Stomach smooth muscle (tissue), 2 donors: Measurements from ENCODE around the gene SARDH.

Source experiments
- H3K27ac ChIP-seq: one replicate; pipeline ENCODE4 v1.7.0; 2013; ENCODE audit warnings: mild to moderate bottlenecking, low read length, inconsistent platforms
- H3K27me3 ChIP-seq, 2 donors: one replicate each; pipeline ENCODE4 v1.7.0; 2013; ENCODE audit warnings: low read length in 2 of 2; ENCODE audit not compliant: insufficient read depth in 2 of 2, control insufficient read depth in 1 of 2
- H3K36me3 ChIP-seq, 2 donors: one replicate each; pipeline ENCODE4 v1.7.0; 2013; ENCODE audit warnings: low read length in 2 of 2; ENCODE audit not compliant: control insufficient read depth in 2 of 2, insufficient read depth in 2 of 2
- H3K4me1 ChIP-seq: one replicate; pipeline ENCODE4 v1.7.0; 2013; ENCODE audit warnings: low read length; ENCODE audit not compliant: control insufficient read depth, insufficient read depth
- H3K4me3 ChIP-seq, 2 donors: one replicate each; pipeline ENCODE4 v1.7.0; 2013; ENCODE audit warnings: low read length in 2 of 2
- H3K9ac ChIP-seq, 2 donors: one replicate each; pipeline ENCODE4 v1.7.0; 2013; ENCODE audit warnings: low read length in 2 of 2, mild to moderate bottlenecking in 1 of 2
- H3K9me3 ChIP-seq, 2 donors: one replicate each; pipeline ENCODE4 v1.7.0; 2013; ENCODE audit warnings: low read length in 2 of 2; ENCODE audit not compliant: control insufficient read depth in 2 of 2
- donor health status: healthy.
- donor health status: Pancreatic carcinoma.

The SARDH gene

DNA sequence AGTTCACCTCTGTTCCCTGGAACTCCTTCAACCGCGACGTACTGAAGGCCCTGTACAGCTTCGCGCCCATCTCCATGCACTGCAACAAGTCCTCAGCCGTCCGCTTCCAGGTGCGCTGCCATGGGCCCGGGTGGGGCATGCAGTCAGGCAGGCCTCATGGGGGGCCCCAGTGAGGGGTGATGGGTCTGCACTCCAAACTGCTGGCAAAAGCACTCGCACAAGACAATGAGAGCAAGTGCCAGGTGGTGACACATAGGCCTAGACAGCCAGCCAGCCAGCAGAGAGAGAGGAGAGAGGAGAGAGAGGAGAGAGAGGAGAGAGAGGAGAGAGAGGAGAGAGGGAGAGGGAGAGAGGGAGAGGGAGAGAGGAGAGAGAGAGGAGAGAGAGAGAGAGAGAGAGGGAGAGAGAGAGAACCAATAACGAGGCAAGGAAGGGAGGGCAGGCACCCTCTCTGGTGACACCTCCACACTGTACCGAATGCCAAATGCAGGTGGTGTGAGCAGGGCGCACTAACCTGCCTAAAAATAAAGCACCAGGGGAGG lies 81.0 kb downstream of the SARDH start:
- Histone ChIP-seq H3K9ac (no peak overlapping the region), H3K27ac (no peak overlapping the region), H3K36me3 (no peaks in the 10 kb centered on the region), H3K4me1 (peaks cover 16% of the 10 kb centered on the region), H3K27me3 (peaks cover 38 to 54% of the 10 kb centered on the region in 2 donors), H3K4me3 (no peak overlapping the region), H3K9me3 (no peaks in the 10 kb centered on the region)

DNA sequence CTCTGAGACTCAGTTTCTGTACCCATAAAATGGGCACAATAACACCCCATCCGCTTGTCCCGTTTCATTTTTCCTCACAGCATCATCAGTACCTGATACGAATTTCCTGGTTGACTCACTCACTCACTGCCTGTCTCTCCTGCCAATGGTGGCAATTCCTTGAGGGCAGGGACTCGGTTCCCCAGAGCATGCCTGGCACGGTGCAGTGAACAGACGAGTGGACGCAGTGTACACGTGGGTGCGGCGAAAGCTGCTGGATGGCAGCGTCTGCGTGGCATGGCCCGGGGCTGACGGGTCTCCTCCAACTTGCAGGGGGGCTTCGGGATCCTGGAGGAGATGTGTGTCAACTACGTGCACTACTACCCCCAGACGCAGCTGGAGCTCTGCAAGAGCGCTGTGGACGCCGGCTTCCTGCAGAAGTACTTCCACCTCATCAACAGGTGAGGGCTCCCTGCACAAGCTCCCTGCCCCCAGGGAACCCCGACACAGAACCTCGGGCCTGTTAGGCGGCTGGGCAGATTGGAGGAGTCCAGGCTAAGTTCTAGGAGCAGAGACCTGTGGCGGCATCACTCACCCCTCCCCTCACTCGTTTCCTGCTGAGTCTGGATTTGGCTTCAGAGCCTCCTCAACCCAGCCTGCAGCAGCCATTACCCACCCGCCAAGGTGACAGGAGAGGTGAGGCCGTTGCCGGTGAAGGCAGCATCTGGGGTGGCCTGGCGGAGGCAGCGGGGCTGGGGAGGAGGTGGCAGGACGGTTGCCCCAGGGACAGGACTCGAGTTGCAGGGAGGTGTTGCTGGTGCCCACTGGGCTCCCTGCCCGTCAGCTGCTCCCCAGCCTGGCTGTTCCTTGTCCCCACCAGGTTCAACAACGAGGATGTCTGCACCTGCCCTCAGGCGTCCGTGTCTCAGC lies 81.7 kb downstream of the SARDH start:
- no peak overlapping the region for H3K27ac ChIP-seq
- no peak overlapping the region for H3K4me3 ChIP-seq
- no peaks in the 10 kb centered on the region for H3K36me3 ChIP-seq
- H3K9ac ChIP-seq = no peak overlapping the region
- H3K27me3 ChIP-seq = peaks cover 42 to 50% of the 10 kb centered on the region in 2 donors
- peaks cover 16% of the 10 kb centered on the region for H3K4me1 ChIP-seq
- H3K9me3 ChIP-seq = no peaks in the 10 kb centered on the region

DNA sequence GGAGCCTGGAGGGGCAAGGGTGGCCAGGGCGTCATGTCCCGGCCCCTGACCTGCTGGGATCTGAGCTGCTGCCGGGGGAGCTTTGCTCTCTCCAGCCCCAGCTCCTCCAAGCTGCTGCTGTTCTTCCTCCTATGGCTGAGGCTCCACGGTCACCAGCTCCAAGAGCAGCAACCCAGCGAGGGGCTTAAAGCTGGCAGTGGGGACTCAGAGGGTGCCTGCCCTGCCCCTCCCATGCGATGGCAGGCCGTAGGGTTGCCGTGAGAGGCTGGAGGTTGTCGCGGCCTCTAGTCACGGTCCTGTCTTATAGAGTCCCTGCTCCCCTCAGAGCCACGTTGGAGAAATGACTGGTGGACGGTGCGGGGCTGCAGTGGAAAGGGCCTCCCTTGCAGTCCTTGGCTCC lies 82.5 kb downstream of the SARDH start:
- Histone ChIP-seq H3K9ac (no peak overlapping the region), H3K4me3 (no peak overlapping the region), H3K9me3 (no peaks in the 10 kb centered on the region), H3K27me3 (peaks cover 42 to 54% of the 10 kb centered on the region in 2 donors), H3K36me3 (no peaks in the 10 kb centered on the region), H3K27ac (no peak overlapping the region), H3K4me1 (peaks cover 16% of the 10 kb centered on the region)

DNA sequence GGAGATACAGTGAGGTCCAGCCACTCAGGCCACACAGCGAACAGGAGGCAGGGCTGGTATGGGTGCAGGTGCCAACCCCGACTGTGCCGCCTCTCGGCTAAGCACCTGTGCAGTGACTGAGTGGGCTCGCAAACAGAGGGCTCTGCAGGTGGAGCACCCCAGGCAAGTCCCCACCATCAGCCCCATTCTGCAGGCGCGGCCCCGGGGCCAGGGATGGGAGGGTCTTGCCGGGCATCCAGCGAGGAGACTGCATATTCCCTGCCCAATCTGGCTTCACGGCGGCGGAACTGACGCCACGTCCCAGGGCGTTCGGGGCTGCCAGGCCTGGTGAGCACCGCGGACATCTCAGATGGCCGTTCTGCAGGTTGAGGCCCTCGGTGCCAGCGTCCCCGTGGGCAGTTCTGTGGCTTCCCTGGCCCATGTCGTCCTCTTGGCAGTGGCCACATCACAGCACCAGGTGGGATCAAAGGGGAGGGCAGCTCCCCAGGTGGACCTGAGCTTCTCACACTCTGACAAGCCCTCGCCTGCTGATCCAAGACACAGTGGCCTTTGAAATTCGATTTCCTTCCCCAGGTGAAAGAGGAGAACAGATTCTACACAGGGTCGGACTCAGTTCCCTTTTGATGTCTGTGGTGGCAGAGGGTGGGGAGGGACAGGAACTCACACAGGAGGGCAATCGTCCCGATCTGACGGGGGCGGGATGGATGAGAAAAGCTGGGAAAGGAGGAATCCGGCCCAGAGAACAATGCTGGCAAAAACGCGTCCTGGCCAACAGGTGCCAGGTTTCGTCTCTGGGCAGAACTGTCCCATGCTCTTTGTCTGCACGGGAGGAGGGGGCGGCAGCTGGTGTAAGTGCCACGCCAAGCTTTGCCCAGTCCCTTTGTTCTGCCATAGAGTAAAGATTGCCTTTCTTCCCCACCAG lies 83.2 kb downstream of the SARDH start:
- Histone ChIP-seq H3K36me3 (no peaks in the 10 kb centered on the region), H3K27me3 (peaks cover 42 to 48% of the 10 kb centered on the region in 2 donors), H3K4me3 (no peak overlapping the region), H3K9ac (no peak overlapping the region), H3K4me1 (peaks cover 16% of the 10 kb centered on the region), H3K27ac (no peak overlapping the region), H3K9me3 (no peaks in the 10 kb centered on the region)

DNA sequence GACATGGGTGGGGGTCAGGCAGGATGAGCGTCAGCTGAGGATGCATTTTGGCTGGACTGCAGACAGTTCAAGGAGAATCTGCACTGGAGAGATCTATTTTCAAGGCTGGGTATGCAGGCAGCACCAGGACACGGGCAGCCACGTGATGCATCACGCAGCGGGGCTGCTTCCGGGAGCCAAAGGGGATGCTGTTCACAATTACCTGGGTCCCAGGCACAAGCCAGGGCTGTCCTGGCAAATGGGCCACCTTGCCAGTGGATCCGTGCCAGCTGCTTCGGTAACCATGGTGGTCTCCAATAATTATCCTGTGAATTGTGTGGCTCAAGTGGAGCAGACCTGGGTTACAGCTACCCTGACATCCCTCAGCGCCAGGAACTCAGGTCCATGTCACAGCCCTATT lies 84.5 kb downstream of the SARDH start:
- H3K4me3 ChIP-seq = no peak overlapping the region
- no peak overlapping the region for H3K9ac ChIP-seq
- peaks cover 7% of the 10 kb centered on the region for H3K4me1 ChIP-seq
- no peak overlapping the region for H3K27ac ChIP-seq
- H3K9me3 ChIP-seq = no peaks in the 10 kb centered on the region
- H3K27me3 ChIP-seq = peaks cover 44 to 46% of the 10 kb centered on the region in 2 donors
- H3K36me3 ChIP-seq = no peaks in the 10 kb centered on the region

DNA sequence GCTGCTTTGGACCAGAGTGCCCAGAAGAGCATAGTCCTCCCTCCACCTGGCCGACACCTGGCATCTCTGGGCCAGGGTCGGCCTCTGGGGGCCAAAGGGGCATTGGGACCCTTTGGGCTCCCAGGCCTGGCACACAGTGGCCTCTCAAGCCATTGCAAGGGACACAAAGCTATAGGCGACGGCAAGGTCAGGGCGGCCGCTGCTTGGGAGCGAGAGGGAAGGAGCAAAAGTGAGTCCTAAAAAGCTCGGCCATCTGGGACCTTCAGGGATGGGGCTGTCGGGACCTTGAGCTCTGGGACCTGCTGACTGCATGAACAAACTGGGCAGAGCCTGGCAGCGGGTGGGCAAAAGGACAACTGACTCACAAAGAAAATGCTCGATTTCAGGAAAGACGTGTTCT lies 88.1 kb downstream of the SARDH start:
- H3K4me1 ChIP-seq = no peaks in the 10 kb centered on the region
- no peak overlapping the region for H3K9ac ChIP-seq
- H3K4me3 ChIP-seq = no peak overlapping the region
- no peaks in the 10 kb centered on the region for H3K36me3 ChIP-seq
- H3K9me3 ChIP-seq = no peaks in the 10 kb centered on the region
- peaks cover 19 to 32% of the 10 kb centered on the region in 2 donors for H3K27me3 ChIP-seq
- H3K27ac ChIP-seq = no peak overlapping the region

DNA sequence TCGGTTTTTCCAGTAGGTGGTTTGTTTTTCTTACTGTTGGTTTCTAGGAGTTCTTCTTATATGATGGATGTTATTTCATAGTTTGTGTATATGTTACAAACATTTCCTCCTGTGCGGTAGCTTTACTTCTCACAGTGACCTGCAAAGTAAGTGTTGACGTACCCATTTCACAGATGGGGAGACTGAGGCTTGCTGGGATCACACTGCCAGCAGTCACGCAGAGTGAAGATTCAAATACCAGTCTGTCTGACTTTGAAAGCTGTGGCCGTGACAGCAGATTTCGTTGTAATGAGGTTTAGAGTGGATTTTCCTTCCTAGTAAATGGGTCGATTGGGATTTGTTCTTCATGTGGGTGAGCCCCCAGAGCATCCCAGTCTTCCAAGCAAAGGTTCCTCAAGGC lies 89.0 kb downstream of the SARDH start:
- Histone ChIP-seq H3K9ac (no peak overlapping the region), H3K27ac (no peak overlapping the region), H3K9me3 (no peaks in the 10 kb centered on the region), H3K27me3 (peaks cover 13 to 24% of the 10 kb centered on the region in 2 donors), H3K4me3 (no peak overlapping the region), H3K36me3 (no peaks in the 10 kb centered on the region), H3K4me1 (no peaks in the 10 kb centered on the region)

DNA sequence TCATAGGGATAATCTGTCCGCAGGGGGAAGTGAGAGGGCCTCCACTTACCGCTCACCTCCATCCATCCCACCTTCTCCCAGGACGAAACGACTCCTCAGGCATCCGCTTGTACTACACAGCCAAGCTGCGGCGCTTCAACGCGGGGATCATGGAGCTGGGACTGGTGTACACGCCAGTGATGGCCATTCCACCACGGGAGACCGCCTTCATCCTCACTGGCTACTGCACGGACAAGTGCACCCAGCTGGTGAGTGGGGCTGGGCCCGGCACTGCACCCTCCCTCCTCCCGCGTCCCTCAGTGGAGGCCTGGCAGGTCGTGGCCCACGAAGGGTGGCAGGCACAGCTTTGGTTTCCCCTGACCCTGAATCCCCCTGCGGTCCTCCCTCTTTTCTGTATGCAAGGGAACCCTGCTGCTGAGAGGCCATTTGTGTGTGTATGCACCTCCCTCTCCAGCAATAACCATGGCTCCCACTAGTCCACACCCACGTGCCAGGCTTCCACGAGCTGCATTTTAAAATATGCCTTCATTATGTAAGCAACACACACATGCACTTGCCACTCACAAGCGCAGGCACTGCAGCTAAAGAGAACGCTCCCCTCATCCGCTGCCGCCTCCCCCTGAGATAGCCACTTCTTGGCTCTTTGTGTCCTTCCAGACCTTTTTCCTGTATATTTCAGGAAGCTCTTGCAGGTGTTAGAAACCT lies 90.2 kb downstream of the SARDH start:
- Histone ChIP-seq H3K27me3 (peaks cover 13 to 18% of the 10 kb centered on the region in 2 donors), H3K36me3 (no peaks in the 10 kb centered on the region), H3K9me3 (no peaks in the 10 kb centered on the region), H3K4me3 (no peak overlapping the region), H3K27ac (no peak overlapping the region), H3K4me1 (no peaks in the 10 kb centered on the region), H3K9ac (no peak overlapping the region)

DNA sequence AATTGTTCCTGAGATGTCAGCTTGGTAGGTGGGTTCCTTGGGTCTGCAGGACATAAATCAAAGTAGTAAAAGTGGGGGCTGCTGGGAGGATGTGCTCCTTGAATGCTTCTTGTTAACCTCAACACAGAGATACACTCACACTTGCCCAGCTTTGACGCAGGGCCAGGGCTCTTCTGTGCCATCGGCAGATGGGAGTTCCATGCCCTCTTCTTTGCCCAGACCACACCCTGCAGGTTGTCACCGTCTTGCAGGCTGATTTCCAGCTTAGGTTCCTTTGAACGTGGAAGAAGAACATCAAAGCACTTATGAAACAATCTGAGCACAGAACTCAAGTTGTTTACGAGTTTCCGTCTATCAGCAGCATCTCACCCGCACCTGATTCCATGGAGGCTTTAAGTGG lies 91.0 kb downstream of the SARDH start:
- Histone ChIP-seq H3K9ac (no peak overlapping the region), H3K9me3 (no peaks in the 10 kb centered on the region), H3K4me1 (no peaks in the 10 kb centered on the region), H3K4me3 (no peak overlapping the region), H3K27ac (no peak overlapping the region), H3K27me3 (peaks cover 12 to 14% of the 10 kb centered on the region in 2 donors), H3K36me3 (no peaks in the 10 kb centered on the region)
